ENCODE data around the gene C20orf204.

- TF ChIP-seq POLR2AphosphoS5 (IDR thresholded peaks at IDR 0.05; ENCODE audit: low read depth, low read length) (no peak), REST (IDR thresholded peaks at IDR 0.05; ENCODE audit: insufficient read depth in 1 of 2, low read depth in 2 of 2, low read length in 2 of 2) (no peak), SIN3A (IDR thresholded peaks at IDR 0.05; ENCODE audit: borderline replicate concordance, insufficient read depth, low read length) (no peak), TAF1 (IDR thresholded peaks at IDR 0.05; ENCODE audit: borderline replicate concordance, insufficient read depth, low read length) (no peak), FOXP2 (optimal IDR thresholded peaks at IDR 0.05; ENCODE audit: borderline replicate concordance, extremely low read depth, extremely low read length, insufficient read depth) (no peak)
These were observed 8.7 kb downstream of the C20orf204 start for GRCh38 chr20:64044484-64045247.
